H9 (cell line): Measurements from ENCODE around the gene SETDB1. TPM values are rescaled to one million over a fixed set of nuclear protein-coding genes. Genes with fewer than 3 reads are reported as not detected.

Experiments used
- DNase-seq: peaks from one replicate; pipeline ENCODE4 v3.0.0-alpha.2; 2017
- H2AFZ ChIP-seq: one replicate; pipeline ENCODE4 v1.6.1; 2013; ENCODE audit warnings: mild to moderate bottlenecking, low read length, control low read depth, moderate library complexity
- H2AK5ac ChIP-seq: 2 replicates; pipeline ENCODE4 v1.6.1; 2013; ENCODE audit warnings: low read length, control low read depth, mixed read lengths; ENCODE audit not compliant: insufficient read length
- H2BK120ac ChIP-seq: one replicate; pipeline ENCODE4 v1.6.1; 2013; ENCODE audit warnings: low read depth, mild to moderate bottlenecking, low read length, control low read depth, inconsistent platforms; ENCODE audit not compliant: poor library complexity, severe bottlenecking
- H2BK12ac ChIP-seq: 2 replicates; pipeline ENCODE4 v1.6.1; 2013; ENCODE audit warnings: low read length, control low read depth, mixed read lengths, low read depth; ENCODE audit not compliant: insufficient read length
- H2BK15ac ChIP-seq: 2 replicates; pipeline ENCODE4 v1.6.1; 2013; ENCODE audit warnings: low read depth, low read length, control low read depth
- H2BK20ac ChIP-seq: one replicate; pipeline ENCODE4 v1.6.1; 2013; ENCODE audit warnings: low read depth, mild to moderate bottlenecking, low read length, control low read depth, inconsistent platforms; ENCODE audit not compliant: poor library complexity, severe bottlenecking
- H2BK5ac ChIP-seq: 2 replicates; pipeline ENCODE4 v1.6.1; 2013; ENCODE audit warnings: low read length, control low read depth, mixed read lengths; ENCODE audit not compliant: insufficient read length
- H3K14ac ChIP-seq: 2 replicates; pipeline ENCODE4 v1.6.1; 2013; ENCODE audit warnings: low read length, control low read depth; ENCODE audit not compliant: insufficient read depth
- H3K18ac ChIP-seq: 2 replicates; pipeline ENCODE4 v1.6.1; 2013; ENCODE audit warnings: low read depth, mild to moderate bottlenecking, mixed read lengths, low read length, control low read depth; ENCODE audit not compliant: insufficient read length
- H3K23ac ChIP-seq: 2 replicates; pipeline ENCODE4 v1.6.1; 2013; ENCODE audit warnings: low read length, control low read depth, mixed read lengths, low read depth; ENCODE audit not compliant: insufficient read length
- H3K23me2 ChIP-seq: 2 replicates; pipeline ENCODE4 v1.6.1; 2013; ENCODE audit warnings: low read depth, mild to moderate bottlenecking, mixed read lengths, low read length, control low read depth; ENCODE audit not compliant: insufficient read length, poor library complexity, severe bottlenecking
- H3K27ac ChIP-seq: 2 replicates; pipeline ENCODE4 v1.5.1; 2013; ENCODE audit warnings: low read length, control low read depth, mixed read lengths, low read depth; ENCODE audit not compliant: insufficient read length
- H3K27me3 ChIP-seq: 2 replicates; pipeline ENCODE4 v1.6.1; 2013; ENCODE audit warnings: low read length, control low read depth, inconsistent platforms; ENCODE audit not compliant: insufficient read depth
- H3K4ac ChIP-seq: 2 replicates; pipeline ENCODE4 v1.6.1; 2013; ENCODE audit warnings: low read depth, mild to moderate bottlenecking, control low read depth, inconsistent platforms, low read length, moderate library complexity
- H3K4me1 ChIP-seq: 2 replicates; pipeline ENCODE4 v1.6.1; 2013; ENCODE audit warnings: low read length, control low read depth, inconsistent platforms; ENCODE audit not compliant: insufficient read depth
- H3K4me2 ChIP-seq: 2 replicates; pipeline ENCODE4 v1.6.1; 2013; ENCODE audit warnings: low read length, control low read depth, mixed read lengths; ENCODE audit not compliant: insufficient read length, insufficient read depth
- H3K56ac ChIP-seq: 2 replicates; pipeline ENCODE4 v1.6.1; 2013; ENCODE audit warnings: low read depth, mild to moderate bottlenecking, mixed read lengths, low read length, control low read depth; ENCODE audit not compliant: insufficient read length
- H3K79me1 ChIP-seq: 2 replicates; pipeline ENCODE4 v1.6.1; 2013; ENCODE audit warnings: low read depth, mild to moderate bottlenecking, moderate library complexity, low read length, control low read depth, inconsistent platforms; ENCODE audit not compliant: insufficient read depth, poor library complexity, severe bottlenecking
- H3K79me2 ChIP-seq: 2 replicates; pipeline ENCODE4 v1.6.1; 2013; ENCODE audit warnings: low read length, control low read depth, inconsistent platforms; ENCODE audit not compliant: insufficient read depth
- H3K9ac ChIP-seq: 2 replicates; pipeline ENCODE4 v1.6.1; 2013; ENCODE audit warnings: low read length, control low read depth, mixed read lengths; ENCODE audit not compliant: insufficient read length; ENCODE audit errors: extremely low read depth
- H3K9me3 ChIP-seq: one replicate; pipeline ENCODE4 v1.6.1; 2013; ENCODE audit warnings: low read depth, low read length, inconsistent platforms; ENCODE audit not compliant: control insufficient read depth
- H3T11ph ChIP-seq: one replicate; pipeline ENCODE4 v1.6.1; 2013; ENCODE audit warnings: mild to moderate bottlenecking, low read length, control low read depth, inconsistent platforms
- H4K20me1 ChIP-seq: one replicate; pipeline ENCODE4 v1.6.1; 2013; ENCODE audit not compliant: control insufficient read depth, insufficient read length, insufficient read depth
- H4K5ac ChIP-seq: 2 replicates; pipeline ENCODE4 v1.6.1; 2013; ENCODE audit warnings: low read depth, mild to moderate bottlenecking, mixed read lengths, low read length, control low read depth; ENCODE audit not compliant: insufficient read length
- H4K8ac ChIP-seq: replicated peaks from 2 replicates; pipeline ENCODE4 v1.6.1; 2013; ENCODE audit warnings: low read length, control low read depth, mixed read lengths, low read depth; ENCODE audit not compliant: insufficient read length
- H4K91ac ChIP-seq: 2 replicates; pipeline ENCODE4 v1.6.1; 2013; ENCODE audit warnings: low read depth, mild to moderate bottlenecking, moderate library complexity, mixed read lengths, low read length, control low read depth; ENCODE audit not compliant: insufficient read length
- H3K27ac Mint-ChIP-seq, 3 experiments: 2 replicates in 2 of 3; 3 replicates in 1 of 3; pipeline ENCODE4 v1.8.0; 2020 to 2021; ENCODE audit warnings: mixed read lengths in 3 of 3, mild to moderate bottlenecking in 1 of 3, moderate library complexity in 1 of 3
- H3K27me3 Mint-ChIP-seq: 2 replicates; pipeline ENCODE4 v1.8.0; 2021; ENCODE audit warnings: low read depth, mild to moderate bottlenecking, moderate library complexity, mixed read lengths
- H3K36me3 Mint-ChIP-seq, 3 experiments: 2 replicates in 2 of 3; 3 replicates in 1 of 3; pipeline ENCODE4 v1.8.0; 2020 to 2021; ENCODE audit warnings: low read depth in 3 of 3, mixed read lengths in 3 of 3; ENCODE audit not compliant: insufficient read depth in 1 of 3
- H3K4me1 Mint-ChIP-seq, 2 experiments: 2 replicates each; pipeline ENCODE4 v1.8.0; 2020; ENCODE audit warnings: mixed read lengths in 2 of 2
- H3K4me3 Mint-ChIP-seq, 2 experiments: 2 replicates in 1 of 2; 3 replicates in 1 of 2; pipeline ENCODE4 v1.8.0; 2020 to 2021; ENCODE audit warnings: mild to moderate bottlenecking in 2 of 2, mixed read lengths in 2 of 2, moderate library complexity in 1 of 2
- H3K9me3 Mint-ChIP-seq, 2 experiments: 2 replicates in 1 of 2; 3 replicates in 1 of 2; pipeline ENCODE4 v1.8.0; 2020; ENCODE audit warnings: mild to moderate bottlenecking in 2 of 2, mixed read lengths in 2 of 2, moderate library complexity in 1 of 2
- WGBS: extraction: QIAGEN DNeasy Blood & Tissue Kit; methylation state at CpG from one replicate; pipeline ENCODE4 v1.1.7; 2013; ENCODE audit warnings: missing lambda C conversion rate, low lambda C conversion rate, mixed read lengths; ENCODE audit not compliant: insufficient read length; ENCODE audit errors: extremely low coverage; 5-methylcytosine and 5-hydroxymethylcytosine counted together
- total RNA-seq: library from RNA; stranded (reverse); gene quantifications from 2 replicates; pipeline ENCODE4 v1.2.1, GENCODE V29; 2021
- TF ChIP-seq, protein P1 (sequence below): fragments of 200-600 bp; sonication (generic); conservative IDR thresholded peaks from 3 replicates; pipeline ENCODE4 v1.8.0; 2021; ENCODE audit warnings: antibody characterized with exemption, mild to moderate bottlenecking

Gene SETDB1
- total RNA-seq, 1 experiment from 2014 or later: 62.1 TPM

DNA sequence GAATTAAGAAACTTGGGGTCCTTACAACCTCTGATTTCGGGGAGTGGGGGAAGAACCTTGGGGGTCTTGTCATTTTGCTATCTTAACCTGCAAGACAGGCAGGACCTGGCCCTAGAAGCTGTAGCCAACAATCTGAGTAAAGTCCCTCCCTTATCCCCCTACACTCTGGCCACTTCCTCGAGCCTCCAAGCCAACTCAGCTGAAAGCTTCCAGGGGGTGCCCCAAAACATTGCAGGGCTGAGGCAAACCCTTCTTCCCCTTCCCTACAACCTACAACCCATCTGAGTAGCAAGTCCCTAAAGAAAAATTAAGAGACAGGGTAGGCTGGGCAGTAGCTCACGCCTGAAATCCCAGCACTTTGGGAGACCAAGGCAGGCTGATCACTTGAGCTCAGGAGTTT lies 43.5 kb downstream of the SETDB1 start:
- Histone ChIP-seq H3K4me1 (peaks cover 6% of the 10 kb centered on the region), H3K9ac (no peak overlapping the region), H3K79me1 (no peaks in the 10 kb centered on the region), H3K4me2 (no peak overlapping the region), H2AK5ac (no peak overlapping the region), H3T11ph (no peak overlapping the region), H3K79me2 (peaks cover 31% of the 10 kb centered on the region; the same call in 1 of the 2 replicates), H3K18ac (no peak overlapping the region), H2AFZ (no peak overlapping the region), H2BK15ac (no peak overlapping the region), H3K56ac (no peak overlapping the region), H4K8ac (no peak overlapping the region), H3K27ac (no peak overlapping the region), H4K5ac (no peak overlapping the region), H2BK20ac (no peak overlapping the region), H2BK5ac (no peak overlapping the region), H2BK12ac (no peak overlapping the region), H3K23me2 (peaks cover 6% of the 10 kb centered on the region), H3K9me3 (no peaks in the 10 kb centered on the region), H3K27me3 (no peaks in the 10 kb centered on the region), H3K23ac (no peak overlapping the region), H4K20me1 (no peaks in the 10 kb centered on the region), H3K14ac (no peak overlapping the region), H2BK120ac (no peak overlapping the region), H4K91ac (no peak overlapping the region), H3K4ac (no peak overlapping the region)
- no peak overlapping the region for H3K4me3 Mint-ChIP-seq
- H3K27ac Mint-ChIP-seq: no peak overlapping the region; a peak in 1 of 7 replicates
- no peaks in the 10 kb centered on the region; the same call in 1 of the 2 replicates for H3K27me3 Mint-ChIP-seq
- WGBS: no CpG with 5 or more reads among the region's 3 CpGs
- TF ChIP-seq, protein P1, sequence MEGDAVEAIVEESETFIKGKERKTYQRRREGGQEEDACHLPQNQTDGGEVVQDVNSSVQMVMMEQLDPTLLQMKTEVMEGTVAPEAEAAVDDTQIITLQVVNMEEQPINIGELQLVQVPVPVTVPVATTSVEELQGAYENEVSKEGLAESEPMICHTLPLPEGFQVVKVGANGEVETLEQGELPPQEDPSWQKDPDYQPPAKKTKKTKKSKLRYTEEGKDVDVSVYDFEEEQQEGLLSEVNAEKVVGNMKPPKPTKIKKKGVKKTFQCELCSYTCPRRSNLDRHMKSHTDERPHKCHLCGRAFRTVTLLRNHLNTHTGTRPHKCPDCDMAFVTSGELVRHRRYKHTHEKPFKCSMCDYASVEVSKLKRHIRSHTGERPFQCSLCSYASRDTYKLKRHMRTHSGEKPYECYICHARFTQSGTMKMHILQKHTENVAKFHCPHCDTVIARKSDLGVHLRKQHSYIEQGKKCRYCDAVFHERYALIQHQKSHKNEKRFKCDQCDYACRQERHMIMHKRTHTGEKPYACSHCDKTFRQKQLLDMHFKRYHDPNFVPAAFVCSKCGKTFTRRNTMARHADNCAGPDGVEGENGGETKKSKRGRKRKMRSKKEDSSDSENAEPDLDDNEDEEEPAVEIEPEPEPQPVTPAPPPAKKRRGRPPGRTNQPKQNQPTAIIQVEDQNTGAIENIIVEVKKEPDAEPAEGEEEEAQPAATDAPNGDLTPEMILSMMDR: no peak
- DNase-seq: no peak
- peaks cover 43 to 45% of the 10 kb centered on the region in 2 experiments for H3K4me1 Mint-ChIP-seq
- H3K9me3 Mint-ChIP-seq: no peaks in the 10 kb centered on the region
- H3K36me3 Mint-ChIP-seq: peaks cover 33 to 49% (median 46%) of the 10 kb centered on the region in 3 experiments
